ENCODE data around the gene PLEKHO2.

Gene PLEKHO2

DNA sequence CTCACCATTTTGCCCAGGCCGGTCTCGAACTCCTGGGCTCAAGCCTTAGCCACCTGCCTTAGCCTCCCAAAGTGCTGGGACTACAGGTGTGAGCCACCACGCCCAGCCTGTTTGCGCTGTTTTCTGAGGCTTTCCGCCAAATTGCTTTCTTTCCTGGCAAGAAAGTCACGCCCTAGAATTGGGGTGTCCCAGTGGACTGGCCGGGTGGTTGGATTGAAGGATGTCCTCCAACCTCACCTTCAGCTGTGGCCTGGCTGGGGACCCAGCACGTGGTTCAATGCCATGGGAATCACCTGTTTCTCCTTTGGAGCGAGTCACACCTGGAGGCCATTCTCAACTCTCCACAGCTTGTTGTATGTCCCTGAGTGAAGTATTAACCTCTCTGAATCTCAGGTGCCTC is 64.2 kb downstream of the PLEKHO2 start:
- no peak for TF ChIP-seq CTCF (IDR thresholded peaks at IDR 0.05; ENCODE audit: insufficient read depth, low read depth, low read length, missing control alignments)
- no peak for DNase-seq (ENCODE audit: low read depth)
- no peak overlapping the region for H3K4me3 ChIP-seq (ENCODE audit: low read depth, low read length)

DNA sequence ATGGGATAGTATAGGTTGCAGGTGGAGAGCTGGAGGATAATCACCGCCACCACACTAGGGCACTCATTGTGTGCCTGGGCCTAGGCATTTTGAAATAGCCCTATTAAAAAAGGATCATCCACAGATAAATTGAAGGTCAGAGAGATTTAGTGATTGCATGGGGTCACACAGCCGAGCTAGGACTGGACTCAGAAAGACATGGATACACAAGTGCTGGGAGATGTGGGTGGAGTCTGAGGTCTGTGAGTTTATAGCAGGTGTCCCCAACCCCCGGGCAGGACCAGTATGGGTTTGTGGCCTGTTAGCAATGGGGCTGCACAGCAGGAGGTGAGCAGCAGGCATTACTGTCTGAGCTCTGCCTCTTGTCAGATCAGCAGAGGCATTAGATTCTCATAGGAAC is 64.7 kb downstream of the PLEKHO2 start:
- no peak overlapping the region for H3K4me3 ChIP-seq (ENCODE audit: low read depth, low read length)
- no peak for DNase-seq (ENCODE audit: low read depth)
- TF ChIP-seq CTCF (IDR thresholded peaks at IDR 0.05; ENCODE audit: insufficient read depth, low read depth, low read length, missing control alignments), result no peak

GRCh38 chr15:64907991-64908390 is 66.3 kb downstream of the PLEKHO2 start:
- H3K4me3 ChIP-seq (ENCODE audit: low read depth, low read length), result no peak overlapping the region
- TF ChIP-seq CTCF (IDR thresholded peaks at IDR 0.05; ENCODE audit: insufficient read depth, low read depth, low read length, missing control alignments), result no peak
- DNase-seq (ENCODE audit: low read depth), result no peak

DNA sequence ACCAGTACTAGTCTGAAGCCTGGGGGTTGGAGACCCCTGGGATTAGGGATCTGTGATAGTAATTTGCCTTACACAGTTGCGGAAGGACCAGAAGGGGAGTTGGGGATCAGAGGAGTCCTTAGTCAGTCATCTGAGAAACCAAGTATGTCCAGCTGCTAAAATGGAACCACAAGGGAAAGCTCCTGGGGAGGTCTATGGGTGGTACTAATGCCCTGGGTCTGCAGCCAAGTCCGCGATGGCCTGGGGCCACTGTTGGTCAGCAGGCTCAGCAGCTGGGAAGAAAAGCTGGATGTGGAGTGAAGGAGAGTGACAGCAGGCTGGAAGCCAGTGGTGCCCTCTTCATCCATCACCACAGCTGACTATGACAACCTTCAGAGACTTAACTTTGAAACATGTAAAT is 67.8 kb downstream of the PLEKHO2 start:
- no peak for DNase-seq (ENCODE audit: low read depth)
- TF ChIP-seq CTCF (IDR thresholded peaks at IDR 0.05; ENCODE audit: insufficient read depth, low read depth, low read length, missing control alignments), result no peak
- no peak overlapping the region for H3K4me3 ChIP-seq (ENCODE audit: low read depth, low read length)

DNA sequence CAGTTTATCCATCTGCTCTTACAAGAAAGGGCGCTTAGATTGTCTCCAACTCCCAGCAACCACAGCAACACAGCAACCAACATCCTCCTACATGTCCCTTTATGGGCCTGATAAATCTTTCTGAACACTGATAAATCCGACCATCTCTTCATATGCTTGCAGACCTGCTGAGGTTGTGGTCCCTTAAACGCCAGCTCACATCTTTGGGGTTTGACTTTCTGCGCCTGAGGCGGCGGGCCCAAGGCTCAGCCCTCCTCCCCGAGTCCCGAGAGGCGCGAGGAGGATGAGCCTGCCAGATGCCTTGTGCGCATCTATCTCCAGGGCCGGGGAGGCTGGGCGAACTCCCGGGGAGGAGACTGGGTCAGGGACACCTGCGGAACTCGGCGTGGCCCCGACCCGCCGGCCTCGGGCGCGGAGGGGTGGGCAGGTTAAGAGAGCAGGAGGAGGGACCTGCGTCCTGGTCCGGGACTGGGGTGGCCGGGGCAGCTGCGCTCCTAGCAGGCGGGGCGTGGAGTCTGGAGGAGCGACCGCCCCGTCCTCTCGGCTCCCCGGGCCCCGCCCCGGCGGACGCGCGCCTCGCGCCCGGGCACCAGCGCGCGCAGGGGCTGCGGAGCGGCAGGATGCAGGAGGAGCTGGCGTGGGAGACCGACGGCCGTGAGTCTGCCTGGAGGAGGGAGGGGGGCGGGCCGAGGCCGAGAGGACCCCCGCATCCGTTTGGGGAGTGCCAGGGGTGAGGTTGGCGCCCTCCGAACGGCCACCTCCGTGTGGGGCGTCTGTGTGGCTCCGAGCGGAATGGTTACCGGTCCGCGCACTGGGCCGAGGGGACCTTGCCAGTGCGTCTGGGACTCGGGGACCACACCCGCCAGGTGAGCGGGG is 69.8 kb downstream of the PLEKHO2 start, which contains the start of gene ANKDD1A:
TSS of gene ANKDD1A (plus strand) at position 592 of the 876 bp plus-strand sequence. CDS start at position 621, 29 bp downstream.
- DNase-seq (ENCODE audit: low read depth), result peak; percentile 66
- TF ChIP-seq CTCF (IDR thresholded peaks at IDR 0.05; ENCODE audit: insufficient read depth, low read depth, low read length, missing control alignments), result no peak
- H3K4me3 ChIP-seq (ENCODE audit: low read depth, low read length), result peak within 1 kb of the TSS; percentile 60

GRCh38 chr15:64912379-64913325 is 70.9 kb downstream of the PLEKHO2 start:
- DNase-seq (ENCODE audit: low read depth), result no peak
- H3K4me3 ChIP-seq (ENCODE audit: low read depth, low read length), result no peak overlapping the region
- no peak for TF ChIP-seq CTCF (IDR thresholded peaks at IDR 0.05; ENCODE audit: insufficient read depth, low read depth, low read length, missing control alignments)

Data from GM12865 (cell line).